ENCODE results near the gene SLC7A5. TPM values are rescaled to one million over a fixed set of nuclear protein-coding genes. Genes with fewer than 3 reads are reported as not detected.

The SLC7A5 gene
- total and polyA plus RNA-seq, 2 of the 13 experiments (the other 11 are each of a cell fraction or from before 2014, with no cell fraction given), result 79.6 to 155 TPM

DNA sequence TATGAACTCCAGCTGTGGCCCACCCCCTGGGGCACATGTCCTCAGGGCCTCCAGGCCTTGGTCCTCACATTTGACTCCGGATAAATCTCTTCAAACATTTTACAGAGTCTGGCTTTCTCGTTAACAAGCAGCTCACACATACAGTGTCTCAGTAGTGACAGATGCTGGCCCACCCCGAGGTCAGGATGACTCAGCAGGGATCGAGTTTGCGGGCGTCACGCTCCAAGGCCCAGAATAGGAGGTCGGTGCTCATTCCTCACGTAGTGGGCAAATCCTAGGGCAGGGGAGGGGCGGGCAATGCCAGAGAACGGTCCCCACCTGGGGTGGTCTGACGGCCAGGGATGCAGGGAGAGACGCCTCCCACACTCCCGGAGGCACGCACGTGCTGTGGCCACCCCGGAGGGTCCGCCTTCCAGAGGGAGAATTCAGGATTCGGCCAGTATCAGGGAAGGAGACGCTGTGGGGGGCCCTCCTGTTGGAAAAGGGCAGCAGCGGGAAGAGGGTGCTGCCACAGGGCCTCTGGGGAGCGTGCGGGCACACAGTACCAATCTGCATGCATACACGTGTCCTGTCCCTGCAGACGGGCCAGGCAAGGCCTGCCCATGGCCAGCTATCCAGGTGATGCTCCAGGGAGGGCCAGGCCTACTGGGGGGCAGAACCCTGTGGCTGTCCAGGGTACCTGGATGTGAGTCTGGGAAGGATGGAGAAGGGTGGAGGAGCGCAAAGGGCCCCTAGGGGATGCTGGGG, 8.6 kb downstream of the SLC7A5 start (continued):
- TF ChIP-seq, protein P1, sequence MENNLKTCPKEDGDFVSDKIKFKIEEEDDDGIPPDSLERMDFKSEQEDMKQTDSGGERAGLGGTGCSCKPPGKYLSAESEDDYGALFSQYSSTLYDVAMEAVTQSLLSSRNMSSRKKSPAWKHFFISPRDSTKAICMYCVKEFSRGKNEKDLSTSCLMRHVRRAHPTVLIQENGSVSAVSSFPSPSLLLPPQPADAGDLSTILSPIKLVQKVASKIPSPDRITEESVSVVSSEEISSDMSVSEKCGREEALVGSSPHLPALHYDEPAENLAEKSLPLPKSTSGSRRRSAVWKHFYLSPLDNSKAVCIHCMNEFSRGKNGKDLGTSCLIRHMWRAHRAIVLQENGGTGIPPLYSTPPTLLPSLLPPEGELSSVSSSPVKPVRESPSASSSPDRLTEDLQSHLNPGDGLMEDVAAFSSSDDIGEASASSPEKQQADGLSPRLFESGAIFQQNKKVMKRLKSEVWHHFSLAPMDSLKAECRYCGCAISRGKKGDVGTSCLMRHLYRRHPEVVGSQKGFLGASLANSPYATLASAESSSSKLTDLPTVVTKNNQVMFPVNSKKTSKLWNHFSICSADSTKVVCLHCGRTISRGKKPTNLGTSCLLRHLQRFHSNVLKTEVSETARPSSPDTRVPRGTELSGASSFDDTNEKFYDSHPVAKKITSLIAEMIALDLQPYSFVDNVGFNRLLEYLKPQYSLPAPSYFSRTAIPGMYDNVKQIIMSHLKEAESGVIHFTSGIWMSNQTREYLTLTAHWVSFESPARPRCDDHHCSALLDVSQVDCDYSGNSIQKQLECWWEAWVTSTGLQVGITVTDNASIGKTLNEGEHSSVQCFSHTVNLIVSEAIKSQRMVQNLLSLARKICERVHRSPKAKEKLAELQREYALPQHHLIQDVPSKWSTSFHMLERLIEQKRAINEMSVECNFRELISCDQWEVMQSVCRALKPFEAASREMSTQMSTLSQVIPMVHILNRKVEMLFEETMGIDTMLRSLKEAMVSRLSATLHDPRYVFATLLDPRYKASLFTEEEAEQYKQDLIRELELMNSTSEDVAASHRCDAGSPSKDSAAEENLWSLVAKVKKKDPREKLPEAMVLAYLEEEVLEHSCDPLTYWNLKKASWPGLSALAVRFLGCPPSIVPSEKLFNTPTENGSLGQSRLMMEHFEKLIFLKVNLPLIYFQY (CRISPR knock-in tag; IDR thresholded peaks at IDR 0.05; ENCODE audit: borderline replicate concordance), result peak; percentile 26; the same call in 1 of the 2 replicates
- TF ChIP-seq GABPB1 (CRISPR knock-in tag; IDR thresholded peaks at IDR 0.05), result 0 out of 2 replicates have a peak, but pooled peaks have one; percentile 50
- TF ChIP-seq ZNF737 (CRISPR knock-in tag; IDR thresholded peaks at IDR 0.05; ENCODE audit: borderline replicate concordance), result 0 out of 2 replicates have a peak, but pooled peaks have one; percentile 23
- 0 out of 2 replicates have a peak, but pooled peaks have one; percentile 72 for TF ChIP-seq AHR (CRISPR knock-in tag; IDR thresholded peaks at IDR 0.05)
- TF ChIP-seq U2AF1 (optimal IDR thresholded peaks at IDR 0.05; ENCODE audit: low read depth, low read length), result no peak
- TF ChIP-seq, protein P2, sequence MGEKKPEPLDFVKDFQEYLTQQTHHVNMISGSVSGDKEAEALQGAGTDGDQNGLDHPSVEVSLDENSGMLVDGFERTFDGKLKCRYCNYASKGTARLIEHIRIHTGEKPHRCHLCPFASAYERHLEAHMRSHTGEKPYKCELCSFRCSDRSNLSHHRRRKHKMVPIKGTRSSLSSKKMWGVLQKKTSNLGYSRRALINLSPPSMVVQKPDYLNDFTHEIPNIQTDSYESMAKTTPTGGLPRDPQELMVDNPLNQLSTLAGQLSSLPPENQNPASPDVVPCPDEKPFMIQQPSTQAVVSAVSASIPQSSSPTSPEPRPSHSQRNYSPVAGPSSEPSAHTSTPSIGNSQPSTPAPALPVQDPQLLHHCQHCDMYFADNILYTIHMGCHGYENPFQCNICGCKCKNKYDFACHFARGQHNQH (CRISPR knock-in tag; IDR thresholded peaks at IDR 0.05), result peak; percentile 57; the same call in 1 of the 2 replicates
- TF ChIP-seq, protein P3, sequence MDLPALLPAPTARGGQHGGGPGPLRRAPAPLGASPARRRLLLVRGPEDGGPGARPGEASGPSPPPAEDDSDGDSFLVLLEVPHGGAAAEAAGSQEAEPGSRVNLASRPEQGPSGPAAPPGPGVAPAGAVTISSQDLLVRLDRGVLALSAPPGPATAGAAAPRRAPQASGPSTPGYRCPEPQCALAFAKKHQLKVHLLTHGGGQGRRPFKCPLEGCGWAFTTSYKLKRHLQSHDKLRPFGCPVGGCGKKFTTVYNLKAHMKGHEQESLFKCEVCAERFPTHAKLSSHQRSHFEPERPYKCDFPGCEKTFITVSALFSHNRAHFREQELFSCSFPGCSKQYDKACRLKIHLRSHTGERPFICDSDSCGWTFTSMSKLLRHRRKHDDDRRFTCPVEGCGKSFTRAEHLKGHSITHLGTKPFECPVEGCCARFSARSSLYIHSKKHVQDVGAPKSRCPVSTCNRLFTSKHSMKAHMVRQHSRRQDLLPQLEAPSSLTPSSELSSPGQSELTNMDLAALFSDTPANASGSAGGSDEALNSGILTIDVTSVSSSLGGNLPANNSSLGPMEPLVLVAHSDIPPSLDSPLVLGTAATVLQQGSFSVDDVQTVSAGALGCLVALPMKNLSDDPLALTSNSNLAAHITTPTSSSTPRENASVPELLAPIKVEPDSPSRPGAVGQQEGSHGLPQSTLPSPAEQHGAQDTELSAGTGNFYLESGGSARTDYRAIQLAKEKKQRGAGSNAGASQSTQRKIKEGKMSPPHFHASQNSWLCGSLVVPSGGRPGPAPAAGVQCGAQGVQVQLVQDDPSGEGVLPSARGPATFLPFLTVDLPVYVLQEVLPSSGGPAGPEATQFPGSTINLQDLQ (CRISPR knock-in tag; IDR thresholded peaks at IDR 0.05), result no peak
- TF ChIP-seq, protein P4, sequence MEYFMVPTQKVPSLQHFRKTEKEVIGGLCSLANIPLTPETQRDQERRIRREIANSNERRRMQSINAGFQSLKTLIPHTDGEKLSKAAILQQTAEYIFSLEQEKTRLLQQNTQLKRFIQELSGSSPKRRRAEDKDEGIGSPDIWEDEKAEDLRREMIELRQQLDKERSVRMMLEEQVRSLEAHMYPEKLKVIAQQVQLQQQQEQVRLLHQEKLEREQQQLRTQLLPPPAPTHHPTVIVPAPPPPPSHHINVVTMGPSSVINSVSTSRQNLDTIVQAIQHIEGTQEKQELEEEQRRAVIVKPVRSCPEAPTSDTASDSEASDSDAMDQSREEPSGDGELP (IDR thresholded peaks at IDR 0.05; ENCODE audit: borderline replicate concordance, low read depth), result peak; percentile 57; the same call in 1 of the 2 replicates
- 0 out of 2 replicates have a peak, but pooled peaks have one; percentile 75 for TF ChIP-seq ZNF567 (CRISPR knock-in tag; IDR thresholded peaks at IDR 0.05; ENCODE audit: borderline replicate concordance)
- peak; percentile 29; the same call in 1 of the 2 replicates for TF ChIP-seq TBX3 (IDR thresholded peaks at IDR 0.05; ENCODE audit: borderline replicate concordance)
- no peak for TF ChIP-seq ZBTB1 (CRISPR knock-in tag; IDR thresholded peaks at IDR 0.05; ENCODE audit: borderline replicate concordance)
- TF ChIP-seq, protein P5, sequence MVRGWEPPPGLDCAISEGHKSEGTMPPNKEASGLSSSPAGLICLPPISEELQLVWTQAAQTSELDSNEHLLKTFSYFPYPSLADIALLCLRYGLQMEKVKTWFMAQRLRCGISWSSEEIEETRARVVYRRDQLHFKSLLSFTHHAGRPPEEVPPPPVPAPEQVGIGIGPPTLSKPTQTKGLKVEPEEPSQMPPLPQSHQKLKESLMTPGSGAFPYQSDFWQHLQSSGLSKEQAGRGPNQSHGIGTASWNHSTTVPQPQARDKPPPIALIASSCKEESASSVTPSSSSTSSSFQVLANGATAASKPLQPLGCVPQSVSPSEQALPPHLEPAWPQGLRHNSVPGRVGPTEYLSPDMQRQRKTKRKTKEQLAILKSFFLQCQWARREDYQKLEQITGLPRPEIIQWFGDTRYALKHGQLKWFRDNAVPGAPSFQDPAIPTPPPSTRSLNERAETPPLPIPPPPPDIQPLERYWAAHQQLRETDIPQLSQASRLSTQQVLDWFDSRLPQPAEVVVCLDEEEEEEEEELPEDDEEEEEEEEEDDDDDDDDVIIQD (CRISPR knock-in tag; IDR thresholded peaks at IDR 0.05; ENCODE audit: low read depth), result peak; percentile 58
- no peak for TF ChIP-seq PCBP2 (optimal IDR thresholded peaks at IDR 0.05; ENCODE audit: low read depth, low read length, poor library complexity, severe bottlenecking)
- no peak for TF ChIP-seq SKI (IDR thresholded peaks at IDR 0.05; ENCODE audit: partially characterized antibody)
- no peak; the same call in none of the 2 replicates for TF ChIP-seq HDAC2 (CRISPR knock-in tag; IDR thresholded peaks at IDR 0.05)
- TF ChIP-seq SRY (CRISPR knock-in tag; IDR thresholded peaks at IDR 0.05), result 0 out of 2 replicates have a peak, but pooled peaks have one; percentile 37
- peak; percentile 39 for TF ChIP-seq CBX1 (IDR thresholded peaks at IDR 0.05; ENCODE audit: low read depth)
- peak; percentile 79; the same call in 1 of the 2 replicates for TF ChIP-seq ZNF761 (CRISPR knock-in tag; conservative IDR thresholded peaks at IDR 0.05)
